Transverse colon (tissue), 4 donors: ENCODE results near the gene PASK. TPM values are rescaled to one million over a fixed set of nuclear protein-coding genes. Genes with fewer than 3 reads are reported as not detected.

Source experiments
- DNase-seq: peaks from one replicate; pipeline ENCODE4 v3.0.0-alpha.2; 2019
- H3K27ac ChIP-seq, 4 donors: fragments of 200-600 bp; sonication (generic); 2 replicates each; pipeline ENCODE4 v1.5.1; 2016 to 2018; ENCODE audit warnings: inconsistent platforms in 4 of 4
- H3K27me3 ChIP-seq: fragments of 200-600 bp; sonication (generic); 2 replicates; pipeline ENCODE4 v1.5.1; 2017; ENCODE audit warnings: inconsistent platforms
- H3K36me3 ChIP-seq, 4 donors: fragments of 200-600 bp; sonication (generic); 2 replicates each; pipeline ENCODE4 v1.5.1; 2017 to 2019; ENCODE audit warnings: inconsistent platforms in 4 of 4
- H3K4me1 ChIP-seq, 4 donors: fragments of 200-600 bp; sonication (generic); 2 replicates each; pipeline ENCODE4 v1.5.1; 2017 to 2020; ENCODE audit warnings: inconsistent platforms in 4 of 4
- H3K4me3 ChIP-seq, 4 donors: fragments of 200-600 bp; sonication (generic); 1 replicate in 1 of 4; 2 replicates in 3 of 4; pipeline versions ENCODE4 v1.5.1 to v1.6.1; 2017 to 2019; ENCODE audit warnings: inconsistent platforms in 4 of 4
- H3K9me3 ChIP-seq, 2 donors: fragments of 200-600 bp; sonication (generic); 2 replicates each; pipeline ENCODE4 v1.5.1; 2017 to 2019; ENCODE audit warnings: inconsistent platforms in 2 of 2
- EP300 ChIP-seq: sonication (generic); formaldehyde crosslinking; IDR thresholded peaks from one replicate; pipeline ENCODE4 v1.6.1; 2017; ENCODE audit warnings: antibody characterized with exemption, low read depth
- POLR2A ChIP-seq: fragments of 450-650 bp; IDR thresholded peaks from one replicate; pipeline ENCODE4 v1.6.1; 2016; ENCODE audit warnings: antibody characterized with exemption, mild to moderate bottlenecking, moderate library complexity
- POLR2AphosphoS5 ChIP-seq, 3 donors: sonication (generic); formaldehyde crosslinking; IDR thresholded peaks; one replicate each; pipeline ENCODE4 v1.6.1; 2016; ENCODE audit warnings: antibody characterized with exemption in 3 of 3
- WGBS, 2 donors: methylation state at CpG; one replicate each; pipeline ENCODE4 v1.1.5; 2018; ENCODE audit warnings: low coverage in 1 of 2; 5-methylcytosine and 5-hydroxymethylcytosine counted together
- in situ Hi-C, 4 donors: fragments of 200-750 bp; cut with MboI; loops; one replicate each; pipeline versions ENCODE4 v1.15.0 to v1.15.1; 2017; ENCODE audit warnings: low sequenced_read_pairs in 3 of 4, low pct_ligation_motif_present in 1 of 4, low pct_unique_long_range_greater_than_20kb in 1 of 4
- intact Hi-C: fragments of 100-400 bp; cut with DNase I; formaldehyde crosslinking; loops from one replicate; pipeline ENCODE4 v1.15.1; 2023; ENCODE audit warnings: low total_unique reads
- total RNA-seq, 4 donors: library from RNA; depleted of rRNA; stranded (reverse); fragments of >200 nt; gene quantifications; one replicate each; pipeline ENCODE4 v1.1.0, GENCODE V29; 2016
- TF ChIP-seq, protein P1 (sequence below), 5 experiments: fragments of 200-600 bp in 3 of 5; fragments of 450-650 bp in 2 of 5; sonication (generic) in 3 of 5; IDR thresholded peaks; 1 replicate in 2 of 5; 2 replicates in 3 of 5; pipeline ENCODE4 v1.5.1; 2016 to 2017; ENCODE audit warnings: antibody characterized with exemption in 5 of 5, inconsistent platforms in 3 of 5, mild to moderate bottlenecking in 2 of 5, moderate library complexity in 1 of 5

PASK gene
- total RNA-seq, 4 donors from 2014 or later = 7.0 to 35.2 (median 19.1) TPM

DNA sequence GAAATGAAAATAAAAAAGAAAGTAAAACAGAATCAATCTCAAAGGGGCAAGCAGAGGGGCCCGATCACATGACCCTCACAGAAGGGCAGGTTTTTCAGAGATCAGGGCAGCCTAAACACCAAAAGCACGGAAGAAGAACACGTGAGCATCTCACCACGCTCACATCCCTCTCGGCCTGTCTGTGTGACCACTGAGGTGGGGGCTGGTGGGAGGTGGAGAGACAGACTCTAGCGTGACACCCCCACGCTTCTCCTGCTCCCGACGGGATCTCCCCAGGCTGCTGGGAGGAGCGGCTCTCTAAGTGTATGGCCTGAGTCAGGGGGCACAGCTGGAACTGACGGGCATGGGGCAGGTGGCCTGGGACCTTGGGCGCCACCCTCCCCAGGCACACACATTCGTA, 23.6 kb downstream of the PASK start:
- H3K36me3 ChIP-seq = no peaks in the 10 kb centered on the region
- in situ Hi-C loops = no loop called here
- no peak for DNase-seq
- H3K4me3 ChIP-seq = no peak overlapping the region
- no peak overlapping the region for H3K27ac ChIP-seq
- no peaks in the 10 kb centered on the region for H3K27me3 ChIP-seq
- WGBS, 2 donors = 75 to 87% methylated on average over 5 to 12 of the region's 13 CpGs
- no peaks in the 10 kb centered on the region for H3K4me1 ChIP-seq
- no peaks in the 10 kb centered on the region for H3K9me3 ChIP-seq
- TF ChIP-seq POLR2AphosphoS5 (IDR thresholded peaks at IDR 0.05) = no peak
- TF ChIP-seq POLR2A = no peak
- TF ChIP-seq, protein P1, sequence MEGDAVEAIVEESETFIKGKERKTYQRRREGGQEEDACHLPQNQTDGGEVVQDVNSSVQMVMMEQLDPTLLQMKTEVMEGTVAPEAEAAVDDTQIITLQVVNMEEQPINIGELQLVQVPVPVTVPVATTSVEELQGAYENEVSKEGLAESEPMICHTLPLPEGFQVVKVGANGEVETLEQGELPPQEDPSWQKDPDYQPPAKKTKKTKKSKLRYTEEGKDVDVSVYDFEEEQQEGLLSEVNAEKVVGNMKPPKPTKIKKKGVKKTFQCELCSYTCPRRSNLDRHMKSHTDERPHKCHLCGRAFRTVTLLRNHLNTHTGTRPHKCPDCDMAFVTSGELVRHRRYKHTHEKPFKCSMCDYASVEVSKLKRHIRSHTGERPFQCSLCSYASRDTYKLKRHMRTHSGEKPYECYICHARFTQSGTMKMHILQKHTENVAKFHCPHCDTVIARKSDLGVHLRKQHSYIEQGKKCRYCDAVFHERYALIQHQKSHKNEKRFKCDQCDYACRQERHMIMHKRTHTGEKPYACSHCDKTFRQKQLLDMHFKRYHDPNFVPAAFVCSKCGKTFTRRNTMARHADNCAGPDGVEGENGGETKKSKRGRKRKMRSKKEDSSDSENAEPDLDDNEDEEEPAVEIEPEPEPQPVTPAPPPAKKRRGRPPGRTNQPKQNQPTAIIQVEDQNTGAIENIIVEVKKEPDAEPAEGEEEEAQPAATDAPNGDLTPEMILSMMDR (IDR thresholded peaks at IDR 0.05) = no peak
- no peak for TF ChIP-seq EP300
- intact Hi-C loops = no loop called here

DNA sequence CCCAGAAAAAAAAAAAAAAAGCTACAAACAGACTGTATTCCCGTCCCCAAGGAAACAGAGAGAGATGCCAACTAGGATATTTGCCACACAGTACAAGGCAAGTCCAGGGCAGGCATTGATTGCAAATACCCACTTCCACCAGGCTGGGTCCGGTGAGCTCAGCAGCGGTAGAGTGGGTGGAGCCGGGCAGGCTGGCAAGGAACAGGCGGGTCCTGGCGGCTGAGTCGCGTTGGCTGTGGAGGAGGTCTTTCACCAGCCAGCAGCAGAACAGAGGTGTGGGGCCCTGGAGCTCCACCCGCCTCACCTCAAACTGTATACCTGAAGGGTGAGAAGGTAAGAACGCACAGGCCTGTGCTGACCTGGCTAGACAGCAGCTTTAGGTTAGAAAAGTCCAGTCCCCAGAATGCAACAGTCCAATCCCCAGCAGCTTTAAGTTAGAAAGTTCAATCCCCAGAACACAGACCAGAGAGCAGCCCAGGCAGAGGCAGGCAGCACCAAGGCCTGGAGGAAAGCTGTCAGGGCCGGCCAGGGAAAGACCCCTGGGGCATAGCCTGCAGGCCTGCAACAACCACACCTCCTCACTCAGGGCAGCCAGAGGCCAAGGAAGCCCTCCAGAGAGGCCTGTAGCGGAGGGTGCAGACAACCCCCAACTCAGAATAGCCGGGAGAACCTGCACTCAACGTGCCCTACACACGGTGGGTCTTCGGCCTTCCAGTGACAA, 25.3 kb downstream of the PASK start:
- in situ Hi-C loops = no loop called here
- no peaks in the 10 kb centered on the region for H3K27me3 ChIP-seq
- intact Hi-C loops = no loop called here
- H3K36me3 ChIP-seq = no peaks in the 10 kb centered on the region
- H3K4me3 ChIP-seq = no peak overlapping the region
- DNase-seq = peak; percentile 70
- WGBS, 2 donors = 57 to 79% methylated on average over 1 to 10 of the region's 16 CpGs
- no peaks in the 10 kb centered on the region for H3K4me1 ChIP-seq
- H3K27ac ChIP-seq = no peak overlapping the region
- TF ChIP-seq, protein P1 (IDR thresholded peaks at IDR 0.05) = peak in 1 of 5 experiments; percentile 21
- TF ChIP-seq EP300 (no peak), POLR2A (no peak), POLR2AphosphoS5 (IDR thresholded peaks at IDR 0.05) (no peak)
- no peaks in the 10 kb centered on the region for H3K9me3 ChIP-seq

DNA sequence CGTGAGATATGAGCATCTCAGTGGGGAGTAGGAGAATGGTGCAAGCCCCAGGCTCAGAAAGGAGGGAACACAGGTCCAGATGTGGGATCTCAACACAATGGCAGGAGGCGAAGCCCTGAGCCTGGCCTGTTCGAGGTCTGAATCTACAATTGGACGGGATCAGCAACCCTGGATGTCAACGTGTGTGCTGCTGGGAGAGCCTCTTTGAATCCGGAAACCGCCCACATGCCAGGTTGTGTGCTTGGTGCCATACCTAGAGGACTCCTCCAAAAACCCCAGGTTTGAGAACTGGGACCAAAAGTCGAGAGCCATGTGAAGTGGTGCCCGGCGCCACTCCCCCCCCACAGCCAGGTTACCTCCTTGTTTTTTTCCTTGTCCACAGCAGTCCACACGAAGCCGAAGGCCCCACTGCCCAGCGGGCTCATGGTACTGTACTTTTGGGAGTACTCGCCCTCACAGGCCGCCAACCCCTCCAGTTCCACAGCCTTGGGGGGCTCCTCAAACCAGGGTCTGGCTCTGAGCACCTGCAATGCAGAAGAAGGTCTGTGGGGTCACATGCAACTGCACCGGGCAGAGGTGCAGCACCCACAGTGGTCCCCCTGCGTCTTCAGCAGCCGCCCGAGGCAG, 26.8 kb downstream of the PASK start:
- Histone ChIP-seq H3K27me3 (no peaks in the 10 kb centered on the region), H3K36me3 (no peaks in the 10 kb centered on the region), H3K9me3 (no peaks in the 10 kb centered on the region), H3K27ac (no peak overlapping the region), H3K4me1 (no peaks in the 10 kb centered on the region), H3K4me3 (no peak overlapping the region)
- in situ Hi-C loops (no loop called here), intact Hi-C loops (no loop called here)
- DNase-seq = no peak
- no peak for TF ChIP-seq EP300
- no peak for TF ChIP-seq POLR2A
- TF ChIP-seq, protein P1 (IDR thresholded peaks at IDR 0.05) = no peak
- TF ChIP-seq POLR2AphosphoS5 (IDR thresholded peaks at IDR 0.05) = no peak
- WGBS, 2 donors = 83 to 94% methylated on average over 1 to 19 of the region's 19 CpGs

- H3K36me3 ChIP-seq = no peaks in the 10 kb centered on the region
- 88 to 93% methylated on average over 5 of the region's 5 CpGs for WGBS, 2 donors
- H3K9me3 ChIP-seq = no peaks in the 10 kb centered on the region
- no peak for DNase-seq
- no peaks in the 10 kb centered on the region for H3K4me1 ChIP-seq
- no peak overlapping the region for H3K4me3 ChIP-seq
- no peak for TF ChIP-seq EP300
- TF ChIP-seq POLR2AphosphoS5 (IDR thresholded peaks at IDR 0.05) = no peak
- TF ChIP-seq POLR2A = no peak
- TF ChIP-seq, protein P1 (IDR thresholded peaks at IDR 0.05) = no peak
- no peak overlapping the region for H3K27ac ChIP-seq
- intact Hi-C loops = no loop called here
- in situ Hi-C loops = no loop called here
- H3K27me3 ChIP-seq = no peaks in the 10 kb centered on the region
Observed at GRCh38 chr2:241121008-241121407, 28.3 kb downstream of the PASK start.
